Smooth muscle cell (in vitro differentiated cells): ENCODE measurements around the gene IRF2BPL. TPM values are rescaled to one million over a fixed set of nuclear protein-coding genes. Genes with fewer than 3 reads are reported as not detected.

Experiments used
- DNase-seq: peaks from one replicate; lab custom pipeline; 2025; ENCODE audit not compliant: unreplicated experiment; lab: John Stamatoyannopoulos, UW
- H2AFZ ChIP-seq: fragments of 200-600 bp; sonication (generic); 2 replicates; pipeline ENCODE4 v1.6.0; 2016; ENCODE audit warnings: antibody characterized with exemption, low read depth, mild to moderate bottlenecking
- H3F3A ChIP-seq: fragments of 200-600 bp; sonication (generic); 2 replicates; pipeline ENCODE4 v1.6.0; 2017; ENCODE audit warnings: antibody characterized with exemption, low read depth
- H3K27ac ChIP-seq: fragments of 200-600 bp; sonication (generic); 2 replicates; pipeline ENCODE4 v1.5.1; 2016; ENCODE audit warnings: low read depth, mild to moderate bottlenecking
- H3K27me3 ChIP-seq: fragments of 200-600 bp; sonication (generic); 2 replicates; pipeline ENCODE4 v1.6.1; 2016; ENCODE audit warnings: low read depth, mild to moderate bottlenecking
- H3K36me3 ChIP-seq: fragments of 200-600 bp; sonication (generic); 2 replicates; pipeline ENCODE4 v1.5.1; 2016; ENCODE audit warnings: low read depth
- H3K4me1 ChIP-seq: fragments of 200-600 bp; sonication (generic); 2 replicates; pipeline ENCODE4 v1.5.1; 2016; ENCODE audit warnings: low read depth
- H3K4me2 ChIP-seq: fragments of 200-600 bp; sonication (generic); 2 replicates; pipeline ENCODE4 v1.6.0; 2016; ENCODE audit warnings: mild to moderate bottlenecking
- H3K4me3 ChIP-seq: fragments of 200-600 bp; sonication (generic); 2 replicates; pipeline ENCODE4 v1.5.1; 2016; ENCODE audit warnings: mild to moderate bottlenecking
- H3K79me2 ChIP-seq: fragments of 200-600 bp; sonication (generic); 2 replicates; pipeline ENCODE4 v1.6.0; 2016; ENCODE audit warnings: low read depth, mild to moderate bottlenecking
- H3K9ac ChIP-seq: fragments of 200-600 bp; sonication (generic); 2 replicates; pipeline ENCODE4 v1.6.0; 2016; ENCODE audit warnings: low read depth
- H3K9me3 ChIP-seq: fragments of 200-600 bp; sonication (generic); replicated peaks from 2 replicates; pipeline ENCODE4 v1.5.1; 2016; ENCODE audit warnings: low read depth
- H4K20me1 ChIP-seq: fragments of 200-600 bp; sonication (generic); 2 replicates; pipeline ENCODE4 v1.6.0; 2016; ENCODE audit warnings: low read depth
- WGBS: methylation state at CpG from one replicate; pipeline ENCODE4 v1.1.7; 2016; ENCODE audit warnings: low lambda C conversion rate; 5-methylcytosine and 5-hydroxymethylcytosine counted together
- polyA plus RNA-seq: library from polyadenylated mRNA; unstranded; fragments of >200 nt; fragmentation: Nextera tagmentation; extraction: Ambion mirVana; gene quantifications from 2 replicates; pipeline ENCODE4 v1.2.1, GENCODE V29; 2016
- total RNA-seq: library from RNA; depleted of rRNA; stranded (reverse); fragments of >200 nt; gene quantifications from 2 replicates; pipeline ENCODE4 v1.2.3, GENCODE V29; 2014
- TF ChIP-seq, protein P1 (sequence below): fragments of 200-600 bp; sonication (generic); IDR thresholded peaks from 2 replicates; pipeline ENCODE4 v1.5.1; 2017; ENCODE audit warnings: borderline replicate concordance, mild to moderate bottlenecking, antibody characterized with exemption; ENCODE audit not compliant: insufficient read depth, poor library complexity, severe bottlenecking

The IRF2BPL gene
- total and polyA plus RNA-seq, 2 experiments from 2014 or later, result 33.9 to 66.3 TPM

DNA sequence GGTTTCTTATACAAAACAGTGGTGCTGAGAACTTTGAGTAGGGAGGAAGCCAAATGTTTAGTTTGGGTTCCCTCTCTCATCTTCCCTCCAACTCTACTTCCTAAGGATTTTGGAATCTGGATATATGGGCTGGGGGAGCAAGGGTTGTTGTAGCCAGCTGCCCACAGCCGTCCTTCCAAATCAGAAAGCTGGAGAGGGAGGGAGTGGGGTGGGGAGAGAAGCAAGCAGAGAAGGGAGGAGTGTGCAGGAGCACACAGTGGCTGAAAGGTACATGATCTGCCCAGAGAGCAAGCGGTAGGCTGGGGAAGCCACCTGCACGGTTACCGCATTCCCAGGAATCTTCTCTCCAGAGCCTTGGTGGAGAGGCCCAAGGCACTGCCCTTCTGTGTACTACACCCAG is 52.7 kb downstream of the IRF2BPL start:
- no peaks in the 10 kb centered on the region for H4K20me1 ChIP-seq
- no peaks in the 10 kb centered on the region for H3K36me3 ChIP-seq
- H3K79me2 ChIP-seq, result no peaks in the 10 kb centered on the region
- H3F3A ChIP-seq, result no peaks in the 10 kb centered on the region
- no peak overlapping the region for H3K9ac ChIP-seq
- TF ChIP-seq, protein P1, sequence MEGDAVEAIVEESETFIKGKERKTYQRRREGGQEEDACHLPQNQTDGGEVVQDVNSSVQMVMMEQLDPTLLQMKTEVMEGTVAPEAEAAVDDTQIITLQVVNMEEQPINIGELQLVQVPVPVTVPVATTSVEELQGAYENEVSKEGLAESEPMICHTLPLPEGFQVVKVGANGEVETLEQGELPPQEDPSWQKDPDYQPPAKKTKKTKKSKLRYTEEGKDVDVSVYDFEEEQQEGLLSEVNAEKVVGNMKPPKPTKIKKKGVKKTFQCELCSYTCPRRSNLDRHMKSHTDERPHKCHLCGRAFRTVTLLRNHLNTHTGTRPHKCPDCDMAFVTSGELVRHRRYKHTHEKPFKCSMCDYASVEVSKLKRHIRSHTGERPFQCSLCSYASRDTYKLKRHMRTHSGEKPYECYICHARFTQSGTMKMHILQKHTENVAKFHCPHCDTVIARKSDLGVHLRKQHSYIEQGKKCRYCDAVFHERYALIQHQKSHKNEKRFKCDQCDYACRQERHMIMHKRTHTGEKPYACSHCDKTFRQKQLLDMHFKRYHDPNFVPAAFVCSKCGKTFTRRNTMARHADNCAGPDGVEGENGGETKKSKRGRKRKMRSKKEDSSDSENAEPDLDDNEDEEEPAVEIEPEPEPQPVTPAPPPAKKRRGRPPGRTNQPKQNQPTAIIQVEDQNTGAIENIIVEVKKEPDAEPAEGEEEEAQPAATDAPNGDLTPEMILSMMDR, result no peak
- no peak overlapping the region for H3K4me3 ChIP-seq
- no peak overlapping the region for H2AFZ ChIP-seq
- H3K9me3 ChIP-seq, result no peaks in the 10 kb centered on the region
- no peak overlapping the region for H3K27ac ChIP-seq
- H3K4me1 ChIP-seq, result no peaks in the 10 kb centered on the region
- no peaks in the 10 kb centered on the region for H3K27me3 ChIP-seq
- no peak for DNase-seq
- WGBS, result 79% methylated on average over 4 of the region's 4 CpGs
- H3K4me2 ChIP-seq, result no peak overlapping the region

DNA sequence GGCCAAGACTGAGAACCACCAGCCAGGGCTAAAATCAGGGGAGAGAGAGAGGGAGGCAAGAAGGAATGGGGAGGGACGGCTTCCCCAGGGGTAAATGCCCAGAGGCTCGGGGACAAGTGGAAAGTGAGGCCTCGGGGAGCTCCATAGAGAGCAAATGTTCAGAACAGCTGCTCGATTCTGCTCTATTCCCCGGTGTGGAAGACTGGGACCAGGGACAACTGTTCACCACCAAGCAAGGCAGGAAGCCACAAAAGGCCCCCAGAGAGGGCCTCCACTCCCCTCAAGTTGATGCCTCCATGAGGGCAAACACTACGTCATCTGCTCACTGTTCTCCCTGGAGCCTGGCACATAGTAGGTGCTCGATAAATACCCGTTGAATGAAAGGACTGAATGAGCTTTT is 53.5 kb downstream of the IRF2BPL start:
- Histone ChIP-seq H4K20me1 (no peaks in the 10 kb centered on the region), H3K4me1 (no peaks in the 10 kb centered on the region), H3F3A (no peaks in the 10 kb centered on the region), H3K79me2 (no peaks in the 10 kb centered on the region), H3K27me3 (no peaks in the 10 kb centered on the region), H2AFZ (no peak overlapping the region), H3K27ac (no peak overlapping the region), H3K36me3 (no peaks in the 10 kb centered on the region), H3K9me3 (no peaks in the 10 kb centered on the region), H3K4me2 (no peak overlapping the region), H3K4me3 (no peak overlapping the region), H3K9ac (no peak overlapping the region)
- TF ChIP-seq, protein P1, result no peak
- 96% methylated on average over 8 of the region's 8 CpGs for WGBS
- no peak for DNase-seq

Other genes with a start within 250 kb of the IRF2BPL start
- gene ANGEL1, start 215.8 kb downstream of the IRF2BPL start, total RNA-seq, result 18.1 and 20.4 TPM in 2 replicates
- gene ANGEL1, start 215.8 kb downstream of the IRF2BPL start, polyA plus RNA-seq, result 8.4 and 9.5 TPM in 2 replicates
- gene LRRC74A, start 202.3 kb downstream of the IRF2BPL start, total RNA-seq, result not detected in 2 replicates
- gene LRRC74A, start 202.3 kb downstream of the IRF2BPL start, polyA plus RNA-seq, result not detected in 2 replicates
- 14.3 and 15.1 TPM in 2 replicates for gene CIPC, start 69.5 kb upstream of the IRF2BPL start, total RNA-seq
- gene CIPC, start 69.5 kb upstream of the IRF2BPL start, polyA plus RNA-seq, result 3.6 and 5.6 TPM in 2 replicates
- not detected in 2 replicates for gene ZDHHC22, start 113.1 kb upstream of the IRF2BPL start, total RNA-seq
- gene ZDHHC22, start 113.1 kb upstream of the IRF2BPL start, polyA plus RNA-seq, result not detected in 2 replicates
- gene TMEM63C, start 153.1 kb upstream of the IRF2BPL start, total RNA-seq, result 4.3 and 10.4 TPM in 2 replicates
- gene TMEM63C, start 153.1 kb upstream of the IRF2BPL start, polyA plus RNA-seq, result 7.7 and 8.7 TPM in 2 replicates
- gene NGB, start 242.5 kb upstream of the IRF2BPL start, total RNA-seq, result not detected in 2 replicates
- not detected in 2 replicates for gene NGB, start 242.5 kb upstream of the IRF2BPL start, polyA plus RNA-seq